ENCODE data around the gene ANK3. TPM values are rescaled to one million over a fixed set of nuclear protein-coding genes. Genes with fewer than 3 reads are reported as not detected.

Gene ANK3
- total and polyA plus RNA-seq, 8 donors: 3.6 to 115 (median 31.1) TPM

DNA sequence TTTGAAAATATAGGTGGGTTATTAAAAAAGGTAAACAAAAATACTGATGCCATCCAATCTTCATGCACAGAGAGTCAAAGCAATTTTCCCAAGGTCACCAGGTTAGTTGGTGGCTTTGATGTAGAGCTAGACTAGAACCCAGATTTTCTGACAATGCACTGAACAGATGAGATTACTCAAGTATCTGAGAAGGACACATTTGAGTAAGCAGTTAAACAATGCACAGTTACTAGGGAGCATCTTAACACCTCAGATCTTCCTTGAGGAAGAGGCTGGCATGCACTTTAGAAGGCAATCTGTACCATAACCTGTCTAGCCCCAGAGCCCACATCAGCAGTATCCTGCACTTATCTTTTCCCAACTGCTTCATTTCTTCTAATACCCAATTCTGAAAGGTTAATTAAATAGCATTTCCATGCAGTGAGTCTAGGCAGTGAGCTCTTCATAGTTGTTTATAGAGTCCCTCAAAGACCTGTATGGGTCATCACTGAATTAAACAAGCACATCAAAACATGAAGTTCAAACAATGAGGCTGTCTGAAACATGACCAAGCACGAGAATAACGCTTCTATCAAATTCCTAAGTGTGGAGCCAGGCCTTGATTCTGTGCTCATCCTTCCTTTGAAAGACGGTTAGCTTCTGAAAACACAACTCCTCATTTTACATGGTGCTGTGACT lies 38.2 kb upstream of the ANK3 start:
- 86 to 93% (median 87%) methylated on average over 3 of the region's 3 CpGs for WGBS, 5 donors
- no peak overlapping the region for H3K27ac ChIP-seq
- peaks cover 0 to 14% (median 0%) of the 10 kb centered on the region in 4 donors for H3K4me1 ChIP-seq
- no peak for DNase-seq
- TF ChIP-seq, protein P1, sequence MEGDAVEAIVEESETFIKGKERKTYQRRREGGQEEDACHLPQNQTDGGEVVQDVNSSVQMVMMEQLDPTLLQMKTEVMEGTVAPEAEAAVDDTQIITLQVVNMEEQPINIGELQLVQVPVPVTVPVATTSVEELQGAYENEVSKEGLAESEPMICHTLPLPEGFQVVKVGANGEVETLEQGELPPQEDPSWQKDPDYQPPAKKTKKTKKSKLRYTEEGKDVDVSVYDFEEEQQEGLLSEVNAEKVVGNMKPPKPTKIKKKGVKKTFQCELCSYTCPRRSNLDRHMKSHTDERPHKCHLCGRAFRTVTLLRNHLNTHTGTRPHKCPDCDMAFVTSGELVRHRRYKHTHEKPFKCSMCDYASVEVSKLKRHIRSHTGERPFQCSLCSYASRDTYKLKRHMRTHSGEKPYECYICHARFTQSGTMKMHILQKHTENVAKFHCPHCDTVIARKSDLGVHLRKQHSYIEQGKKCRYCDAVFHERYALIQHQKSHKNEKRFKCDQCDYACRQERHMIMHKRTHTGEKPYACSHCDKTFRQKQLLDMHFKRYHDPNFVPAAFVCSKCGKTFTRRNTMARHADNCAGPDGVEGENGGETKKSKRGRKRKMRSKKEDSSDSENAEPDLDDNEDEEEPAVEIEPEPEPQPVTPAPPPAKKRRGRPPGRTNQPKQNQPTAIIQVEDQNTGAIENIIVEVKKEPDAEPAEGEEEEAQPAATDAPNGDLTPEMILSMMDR (IDR thresholded peaks at IDR 0.05): no peak
- TF ChIP-seq POLR2AphosphoS5 (IDR thresholded peaks at IDR 0.05) (no peak), EP300 (IDR thresholded peaks at IDR 0.05) (no peak), POLR2A (IDR thresholded peaks at IDR 0.05) (no peak)
- H3K27me3 ChIP-seq: no peaks in the 10 kb centered on the region
- no peaks in the 10 kb centered on the region for H3K9me3 ChIP-seq
- no peaks in the 10 kb centered on the region for H3K36me3 ChIP-seq
- intact Hi-C loops (cut with DNase I; ENCODE audit: low total_unique reads): no loop called here
- no peak overlapping the region for H3K4me3 ChIP-seq

DNA sequence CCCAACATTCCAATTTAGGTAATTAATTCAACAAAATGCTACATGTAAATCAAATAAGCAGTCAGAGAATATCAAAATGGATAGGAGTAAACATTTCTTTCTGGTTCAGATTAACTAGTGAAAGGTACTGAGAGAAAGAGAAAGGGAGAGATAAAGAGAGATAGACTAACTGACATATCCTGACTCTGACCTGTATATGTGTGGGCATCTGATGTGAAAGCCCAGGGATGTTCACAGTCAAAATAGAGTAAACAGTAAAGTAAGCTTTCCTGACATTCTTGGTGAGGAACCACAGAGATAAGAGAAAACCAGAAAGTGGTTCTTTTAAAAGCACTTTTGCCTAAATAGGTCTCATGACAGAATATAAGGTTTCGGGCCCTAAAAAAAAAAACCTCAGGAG lies 37.5 kb upstream of the ANK3 start:
- Histone ChIP-seq H3K27ac (no peak overlapping the region), H3K4me1 (peaks cover 0 to 14% (median 0%) of the 10 kb centered on the region in 4 donors), H3K36me3 (no peaks in the 10 kb centered on the region), H3K4me3 (no peak overlapping the region), H3K27me3 (no peaks in the 10 kb centered on the region), H3K9me3 (no peaks in the 10 kb centered on the region)
- intact Hi-C loops (cut with DNase I; ENCODE audit: low total_unique reads): no loop called here
- DNase-seq: no peak
- TF ChIP-seq POLR2AphosphoS5 (IDR thresholded peaks at IDR 0.05): no peak
- TF ChIP-seq, protein P1 (IDR thresholded peaks at IDR 0.05): no peak
- TF ChIP-seq EP300 (IDR thresholded peaks at IDR 0.05): no peak
- no peak for TF ChIP-seq POLR2A (IDR thresholded peaks at IDR 0.05)
- WGBS, 5 donors: 92 to 100% (median 97%) methylated on average over 1 of the region's 1 CpG

DNA sequence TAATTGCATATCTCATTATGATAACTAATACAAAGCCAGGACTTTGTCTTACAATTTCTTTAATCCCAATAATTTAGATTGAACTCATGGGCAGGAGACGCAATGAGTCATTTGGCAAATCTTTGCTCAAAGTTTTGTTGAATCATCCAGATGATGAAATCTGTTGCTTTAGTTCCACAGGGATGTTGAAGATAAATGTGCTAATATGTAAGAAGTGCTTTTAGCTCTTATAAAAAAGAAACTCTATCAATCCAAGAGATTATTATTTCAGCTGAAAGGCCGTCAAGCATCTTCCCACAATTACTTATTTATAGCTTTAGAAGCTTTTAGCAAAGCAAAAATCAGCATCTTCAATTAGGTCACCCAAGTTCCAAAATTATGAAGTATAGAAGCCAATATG lies 36.8 kb upstream of the ANK3 start:
- Histone ChIP-seq H3K27me3 (no peaks in the 10 kb centered on the region), H3K4me3 (no peak overlapping the region), H3K36me3 (no peaks in the 10 kb centered on the region), H3K4me1 (peaks cover 0 to 14% (median 0%) of the 10 kb centered on the region in 4 donors), H3K9me3 (no peaks in the 10 kb centered on the region), H3K27ac (no peak overlapping the region)
- peak in 1 of 2 donors; percentile 30 for DNase-seq
- TF ChIP-seq POLR2AphosphoS5 (IDR thresholded peaks at IDR 0.05) (peak in 1 of 3 donors; percentile 29), POLR2A (IDR thresholded peaks at IDR 0.05) (no peak), EP300 (IDR thresholded peaks at IDR 0.05) (no peak)
- TF ChIP-seq, protein P1 (IDR thresholded peaks at IDR 0.05): no peak
- intact Hi-C loops (cut with DNase I; ENCODE audit: low total_unique reads): no loop called here
- WGBS, 5 donors: 65 to 84% (median 77%) methylated on average over 2 of the region's 2 CpGs

DNA sequence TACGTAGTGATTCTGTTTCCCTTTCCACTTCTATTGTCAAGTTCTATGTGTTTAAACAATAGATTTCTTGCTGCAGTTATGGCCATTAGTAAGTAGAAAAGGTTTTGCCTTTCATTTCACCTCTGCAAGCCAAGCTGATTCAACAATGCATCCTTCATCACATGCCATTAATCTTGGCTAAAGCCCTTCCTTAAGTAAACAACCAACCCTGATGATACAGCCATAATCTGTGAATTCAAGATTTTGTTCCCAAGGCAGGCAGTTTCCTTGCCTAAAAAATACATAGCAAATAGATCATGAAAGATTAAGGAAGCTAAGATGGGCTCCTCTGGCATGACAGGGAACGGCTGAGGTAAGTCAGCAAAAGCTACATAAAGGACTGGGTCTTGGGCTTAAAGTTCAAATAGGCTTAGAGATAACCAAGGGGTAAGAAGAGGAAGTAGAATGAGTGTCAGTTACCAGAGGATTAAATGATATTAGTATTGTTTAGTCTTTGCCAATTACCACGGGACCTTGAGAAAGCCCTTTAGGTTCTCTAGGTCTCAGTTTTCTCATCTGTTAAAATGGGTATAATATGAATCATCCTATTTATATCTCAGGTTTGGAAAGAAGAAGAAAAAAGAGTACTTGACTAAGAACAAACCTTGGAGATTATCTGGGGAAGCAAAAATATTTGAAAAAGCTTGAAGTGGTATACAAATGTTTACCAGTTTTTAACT lies 35.9 kb upstream of the ANK3 start:
- no peak for DNase-seq
- no peaks in the 10 kb centered on the region for H3K27me3 ChIP-seq
- H3K9me3 ChIP-seq: no peaks in the 10 kb centered on the region
- WGBS, 5 donors: 60 to 78% (median 75%) methylated on average over 3 of the region's 3 CpGs
- H3K27ac ChIP-seq: no peak overlapping the region
- peaks cover 0 to 14% (median 0%) of the 10 kb centered on the region in 4 donors for H3K4me1 ChIP-seq
- intact Hi-C loops (cut with DNase I; ENCODE audit: low total_unique reads): no loop called here
- TF ChIP-seq POLR2A (IDR thresholded peaks at IDR 0.05) (no peak), POLR2AphosphoS5 (IDR thresholded peaks at IDR 0.05) (no peak), EP300 (IDR thresholded peaks at IDR 0.05) (no peak)
- TF ChIP-seq, protein P1 (IDR thresholded peaks at IDR 0.05): no peak
- no peak overlapping the region for H3K4me3 ChIP-seq
- H3K36me3 ChIP-seq: no peaks in the 10 kb centered on the region
